ENCODE measurements around the gene SUFU. TPM values are rescaled to one million over a fixed set of nuclear protein-coding genes. Genes with fewer than 3 reads are reported as not detected.
A peak's percentile ranks its signal among the peaks of the same experiment; 100 is the strongest.

Gene SUFU
- total and polyA plus RNA-seq, 2 of the 13 experiments (the other 11 are each of a cell fraction or from before 2014, with no cell fraction given) = 2.9 to 5.5 TPM

DNA sequence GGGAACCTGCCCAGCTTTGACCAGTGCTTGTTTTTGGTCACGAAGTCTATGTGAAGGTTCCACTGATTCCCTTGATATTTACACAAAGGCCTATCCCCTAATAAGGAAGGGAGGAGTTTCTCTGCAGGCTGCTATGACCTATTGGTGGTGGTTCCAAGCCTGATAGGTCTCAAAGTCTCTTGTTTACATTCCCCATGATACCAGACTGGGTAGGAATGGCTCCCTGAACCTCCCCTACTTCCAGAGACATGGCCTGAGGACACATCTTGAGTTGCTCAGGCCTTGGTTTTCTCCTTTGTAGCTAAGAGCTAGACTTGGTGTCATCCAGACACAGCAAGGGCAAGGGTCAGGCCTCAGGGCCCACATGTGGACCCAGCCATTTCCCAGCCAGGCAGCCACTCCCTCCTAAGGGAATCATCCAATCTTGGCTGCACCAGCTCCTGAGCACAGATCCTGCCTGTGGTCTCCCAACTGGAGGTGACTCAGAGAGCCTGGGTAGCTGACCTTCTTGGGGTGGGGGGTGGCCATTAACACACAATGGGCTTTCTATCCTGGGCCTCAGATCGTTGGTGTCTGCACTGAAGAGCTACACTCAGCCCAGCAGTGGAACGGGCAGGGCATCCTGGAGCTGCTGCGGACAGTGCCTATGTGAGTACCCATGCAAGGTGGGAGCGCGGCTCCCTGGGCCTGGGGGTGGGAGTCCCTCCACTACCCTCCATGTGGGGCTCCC, 89.5 kb downstream of the SUFU start:
- no peaks in the 10 kb centered on the region for H3K27me3 ChIP-seq (ENCODE audit: control insufficient read depth in 1 of 2, insufficient read depth in 2 of 2, low read length in 2 of 2)
- BruUV-seq (replicated peaks) = no TSS peak
- no peaks in the 10 kb centered on the region for H3K9me3 ChIP-seq (ENCODE audit: low read length)
- no peak overlapping the region for H2AFZ ChIP-seq (ENCODE audit: low read length)
- H3K9ac ChIP-seq (ENCODE audit: insufficient read depth, low read depth, low read length) = 0 out of 2 replicates have a peak overlapping the region, but pooled peaks have one; percentile 2
- POLR2A ChIA-PET = interaction anchor here (1.5 to 1.9 kb wide), 3 partner anchors 35 to 143 kb away, joined by 5 to 10 read pairs (median 7); partner anchors contain the start of gene C10orf95
- WGBS (ENCODE audit: low lambda C conversion rate) = 67% methylated on average over 6 of the region's 6 CpGs
- FAIRE-seq (no peak), DNase-seq (ENCODE audit: low spot score) (peak; percentile 61), ATAC-seq (peak; percentile 46)
- H3K4me1 ChIP-seq (ENCODE audit: insufficient read depth, low read length) = peaks cover 58% of the 10 kb centered on the region
- no peaks in the 10 kb centered on the region for H4K20me1 ChIP-seq (ENCODE audit: insufficient read depth, low read length)
- in situ Hi-C loops (cut with HindIII; ENCODE audit: extremely low pct_ligation_motif_present, low pct_unique_long_range_greater_than_20kb) (no loop called here), intact Hi-C loops (cut with micrococcal nuclease; ENCODE audit: unreplicated experiment) (no loop called here)
- CTCF ChIA-PET (ENCODE audit: low intra/inter-chr PET ratio, low total read pairs) = no interaction called here
- 0 out of 5 replicates have a peak, but pooled peaks cover 0 to 1% of the 10 kb centered on the region in 2 experiments for H3K36me3 ChIP-seq (replicated peaks in 1 of 2; ENCODE audit: control insufficient read depth in 1 of 2, insufficient read depth in 2 of 2, low read length in 2 of 2)
- H3K79me2 ChIP-seq (ENCODE audit: insufficient read depth, low read length) = no peaks in the 10 kb centered on the region
- peak overlapping the region; percentile 59 for H3K4me2 ChIP-seq (ENCODE audit: low read depth, low read length)
- peak overlapping the region in 1 of 3 experiments; percentile 15; a peak in 1 of 6 replicates for H3K4me3 ChIP-seq (replicated peaks in 1 of 3; ENCODE audit: insufficient read depth in 1 of 3, low read depth in 2 of 3, low read length in 3 of 3)
- H3K27ac ChIP-seq (ENCODE audit: extremely low read length, insufficient read depth, low read length) = peak overlapping the region; percentile 48
- no peak for TF ChIP-seq FOXM1 (CRISPR knock-in tag; IDR thresholded peaks at IDR 0.05)
- no peak for TF ChIP-seq RARA (CRISPR knock-in tag; IDR thresholded peaks at IDR 0.05)
- TF ChIP-seq EEA1 (CRISPR knock-in tag; IDR thresholded peaks at IDR 0.05; ENCODE audit: borderline replicate concordance) = 0 out of 2 replicates have a peak, but pooled peaks have one; percentile 45
- TF ChIP-seq KAT7 (CRISPR knock-in tag; IDR thresholded peaks at IDR 0.05; ENCODE audit: borderline replicate concordance) = no peak
- TF ChIP-seq ZNF354B (CRISPR knock-in tag; IDR thresholded peaks at IDR 0.05) = no peak
- TF ChIP-seq KLF15 (CRISPR knock-in tag; IDR thresholded peaks at IDR 0.05; ENCODE audit: borderline replicate concordance) = no peak
- TF ChIP-seq HNF4A (CRISPR knock-in tag; IDR thresholded peaks at IDR 0.05) = no peak
- peak; percentile 32; the same call in 1 of the 2 replicates for TF ChIP-seq KAT8 (CRISPR knock-in tag; IDR thresholded peaks at IDR 0.05)
- TF ChIP-seq, protein P1, sequence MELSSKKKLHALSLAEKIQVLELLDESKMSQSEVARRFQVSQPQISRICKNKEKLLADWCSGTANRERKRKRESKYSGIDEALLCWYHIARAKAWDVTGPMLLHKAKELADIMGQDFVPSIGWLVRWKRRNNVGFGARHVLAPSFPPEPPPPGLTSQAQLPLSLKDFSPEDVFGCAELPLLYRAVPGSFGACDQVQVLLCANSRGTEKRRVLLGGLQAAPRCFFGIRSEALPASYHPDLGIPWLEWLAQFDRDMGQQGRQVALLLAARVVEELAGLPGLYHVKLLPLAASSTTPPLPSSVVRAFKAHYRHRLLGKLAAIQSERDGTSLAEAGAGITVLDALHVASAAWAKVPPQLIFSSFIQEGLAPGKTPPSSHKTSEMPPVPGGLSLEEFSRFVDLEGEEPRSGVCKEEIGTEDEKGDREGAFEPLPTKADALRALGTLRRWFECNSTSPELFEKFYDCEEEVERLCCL (CRISPR knock-in tag; IDR thresholded peaks at IDR 0.05; ENCODE audit: borderline replicate concordance) = no peak
- TF ChIP-seq FOSL2 (CRISPR knock-in tag; IDR thresholded peaks at IDR 0.05) = peak; percentile 64
- 0 out of 2 replicates have a peak, but pooled peaks have one; percentile 20 for TF ChIP-seq GATAD2A (CRISPR knock-in tag; IDR thresholded peaks at IDR 0.05)
- no peak for TF ChIP-seq ZKSCAN1 (IDR thresholded peaks at IDR 0.05; ENCODE audit: low read length)
- no peak for TF ChIP-seq ZNF775 (CRISPR knock-in tag; IDR thresholded peaks at IDR 0.05; ENCODE audit: borderline replicate concordance)
- no peak for TF ChIP-seq ZNF282 (IDR thresholded peaks at IDR 0.05; ENCODE audit: partially characterized antibody)
- TF ChIP-seq SP4 (CRISPR knock-in tag; IDR thresholded peaks at IDR 0.05) = 0 out of 2 replicates have a peak, but pooled peaks have one; percentile 35
- 0 out of 2 replicates have a peak, but pooled peaks have one; percentile 2 for TF ChIP-seq HNF4G (IDR thresholded peaks at IDR 0.05; ENCODE audit: borderline replicate concordance, low read depth, low read length)
- TF ChIP-seq HNF4G (CRISPR knock-in tag; IDR thresholded peaks at IDR 0.05; ENCODE audit: borderline replicate concordance, low read depth) = no peak
- TF ChIP-seq ZNF891 (CRISPR knock-in tag; IDR thresholded peaks at IDR 0.05) = peak; percentile 75; the same call in 1 of the 2 replicates
- TF ChIP-seq, protein P2, sequence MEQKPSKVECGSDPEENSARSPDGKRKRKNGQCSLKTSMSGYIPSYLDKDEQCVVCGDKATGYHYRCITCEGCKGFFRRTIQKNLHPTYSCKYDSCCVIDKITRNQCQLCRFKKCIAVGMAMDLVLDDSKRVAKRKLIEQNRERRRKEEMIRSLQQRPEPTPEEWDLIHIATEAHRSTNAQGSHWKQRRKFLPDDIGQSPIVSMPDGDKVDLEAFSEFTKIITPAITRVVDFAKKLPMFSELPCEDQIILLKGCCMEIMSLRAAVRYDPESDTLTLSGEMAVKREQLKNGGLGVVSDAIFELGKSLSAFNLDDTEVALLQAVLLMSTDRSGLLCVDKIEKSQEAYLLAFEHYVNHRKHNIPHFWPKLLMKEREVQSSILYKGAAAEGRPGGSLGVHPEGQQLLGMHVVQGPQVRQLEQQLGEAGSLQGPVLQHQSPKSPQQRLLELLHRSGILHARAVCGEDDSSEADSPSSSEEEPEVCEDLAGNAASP (CRISPR knock-in tag; IDR thresholded peaks at IDR 0.05; ENCODE audit: borderline replicate concordance) = no peak
- TF ChIP-seq ZBTB38 (CRISPR knock-in tag; IDR thresholded peaks at IDR 0.05) = peak; percentile 89
- no peak for TF ChIP-seq ERF (CRISPR knock-in tag; IDR thresholded peaks at IDR 0.05)
- TF ChIP-seq, protein P3, sequence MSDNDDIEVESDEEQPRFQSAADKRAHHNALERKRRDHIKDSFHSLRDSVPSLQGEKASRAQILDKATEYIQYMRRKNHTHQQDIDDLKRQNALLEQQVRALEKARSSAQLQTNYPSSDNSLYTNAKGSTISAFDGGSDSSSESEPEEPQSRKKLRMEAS (IDR thresholded peaks at IDR 0.05) = peak; percentile 14; the same call in 1 of the 2 replicates
- TF ChIP-seq DMAP1 (CRISPR knock-in tag; IDR thresholded peaks at IDR 0.05) = no peak

Measured in HepG2 (cell line).